Measurements from ENCODE around the gene POLN.

GRCh38 chr4:2079926-2080325 is 162.0 kb downstream of the POLN start:
- no peak for TF ChIP-seq CTCF (IDR thresholded peaks at IDR 0.05; ENCODE audit: poor library complexity)
- TF ChIP-seq EZH2 (IDR thresholded peaks at IDR 0.05; ENCODE audit: borderline replicate concordance), result no peak
